Fibroblast of lung (primary cell): ENCODE results near the gene CDIPT.

Source experiments
- EZH2 ChIP-seq: IDR thresholded peaks from 2 replicates; pipeline ENCODE4 v1.5.1; 2012; ENCODE audit warnings: low read length, control low read depth, mild to moderate bottlenecking; ENCODE audit errors: missing control alignments
- TF ChIP-seq, protein P1 (sequence below), 2 donors: IDR thresholded peaks in 1 of 2; conservative IDR thresholded peaks in 1 of 2; 1 replicate in 1 of 2; 2 replicates in 1 of 2; pipeline ENCODE4 v1.5.1; 2011 to 2012; ENCODE audit warnings: low read length in 2 of 2, control low read depth in 1 of 2, inconsistent platforms in 1 of 2, low read depth in 1 of 2, mild to moderate bottlenecking in 1 of 2

DNA sequence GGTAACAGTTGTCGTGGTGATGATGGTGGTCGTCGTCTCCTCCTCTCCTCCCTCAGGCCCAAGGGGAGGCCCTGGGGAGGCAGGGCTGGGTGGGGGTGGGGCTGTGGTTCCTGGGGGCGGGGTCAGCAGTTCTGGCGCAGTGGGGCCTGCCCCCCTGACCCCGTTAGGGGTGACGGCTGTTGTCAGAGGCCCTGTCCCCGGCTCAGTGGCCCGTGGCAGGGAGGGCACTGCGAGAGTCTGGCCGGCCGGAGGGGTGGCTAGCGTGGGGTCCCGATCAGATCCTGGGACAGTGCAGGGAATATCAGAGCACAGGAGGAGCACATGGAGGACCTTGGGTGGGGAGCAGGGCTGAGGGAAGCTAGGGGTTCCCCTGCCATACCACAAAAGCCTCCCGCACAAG lies 33.8 kb upstream of the CDIPT start:
- no peak for TF ChIP-seq EZH2
- TF ChIP-seq, protein P1, sequence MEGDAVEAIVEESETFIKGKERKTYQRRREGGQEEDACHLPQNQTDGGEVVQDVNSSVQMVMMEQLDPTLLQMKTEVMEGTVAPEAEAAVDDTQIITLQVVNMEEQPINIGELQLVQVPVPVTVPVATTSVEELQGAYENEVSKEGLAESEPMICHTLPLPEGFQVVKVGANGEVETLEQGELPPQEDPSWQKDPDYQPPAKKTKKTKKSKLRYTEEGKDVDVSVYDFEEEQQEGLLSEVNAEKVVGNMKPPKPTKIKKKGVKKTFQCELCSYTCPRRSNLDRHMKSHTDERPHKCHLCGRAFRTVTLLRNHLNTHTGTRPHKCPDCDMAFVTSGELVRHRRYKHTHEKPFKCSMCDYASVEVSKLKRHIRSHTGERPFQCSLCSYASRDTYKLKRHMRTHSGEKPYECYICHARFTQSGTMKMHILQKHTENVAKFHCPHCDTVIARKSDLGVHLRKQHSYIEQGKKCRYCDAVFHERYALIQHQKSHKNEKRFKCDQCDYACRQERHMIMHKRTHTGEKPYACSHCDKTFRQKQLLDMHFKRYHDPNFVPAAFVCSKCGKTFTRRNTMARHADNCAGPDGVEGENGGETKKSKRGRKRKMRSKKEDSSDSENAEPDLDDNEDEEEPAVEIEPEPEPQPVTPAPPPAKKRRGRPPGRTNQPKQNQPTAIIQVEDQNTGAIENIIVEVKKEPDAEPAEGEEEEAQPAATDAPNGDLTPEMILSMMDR (conservative IDR thresholded peaks at IDR 0.05 in 1 of 2, IDR thresholded peaks at IDR 0.05 in 1 of 2; ENCODE audit: low read depth in 1 of 2, low read length in 2 of 2): no peak
